Glutamatergic neuron (in vitro differentiated cells): ENCODE data around the gene PABPC3. TPM values are rescaled to one million over a fixed set of nuclear protein-coding genes. Genes with fewer than 3 reads are reported as not detected.

Experiments used
- DNase-seq: peaks from one replicate; pipeline ENCODE4 v3.0.0; 2022
- H3K27ac Mint-ChIP-seq: one replicate; pipeline ENCODE4 v1.8.0; 2020; ENCODE audit warnings: mild to moderate bottlenecking, mixed read lengths, inconsistent platforms; ENCODE audit not compliant: unreplicated experiment
- H3K27me3 Mint-ChIP-seq: one replicate; pipeline ENCODE4 v1.8.0; 2020; ENCODE audit warnings: mild to moderate bottlenecking, moderate library complexity, mixed read lengths, inconsistent platforms; ENCODE audit not compliant: unreplicated experiment
- H3K36me3 Mint-ChIP-seq: one replicate; pipeline ENCODE4 v1.8.0; 2020; ENCODE audit warnings: mild to moderate bottlenecking, mixed read lengths, inconsistent platforms; ENCODE audit not compliant: unreplicated experiment
- H3K4me1 Mint-ChIP-seq: one replicate; pipeline ENCODE4 v1.8.0; 2020; ENCODE audit warnings: mild to moderate bottlenecking, low read depth, mixed read lengths, inconsistent platforms; ENCODE audit not compliant: unreplicated experiment
- H3K4me3 Mint-ChIP-seq: one replicate; pipeline ENCODE4 v1.8.0; 2020; ENCODE audit warnings: mild to moderate bottlenecking, mixed read lengths, inconsistent platforms; ENCODE audit not compliant: unreplicated experiment
- H3K9me3 Mint-ChIP-seq: one replicate; pipeline ENCODE4 v1.8.0; 2020; ENCODE audit warnings: mild to moderate bottlenecking, moderate library complexity, mixed read lengths, inconsistent platforms; ENCODE audit not compliant: unreplicated experiment
- total RNA-seq: library from RNA; stranded (reverse); fragmentation: NEBNext Ultra II Directional; extraction: Animal tissue kit (Norgen Biotek cat#: 25700); gene quantifications from one replicate; pipeline ENCODE4 v1.2.1, GENCODE V29; 2021; ENCODE audit not compliant: unreplicated experiment
- TF ChIP-seq, protein P1 (sequence below): fragments of 200-600 bp; sonication (generic); IDR thresholded peaks from one replicate; pipeline ENCODE4 v1.5.0; 2021; ENCODE audit not compliant: partially characterized antibody, unreplicated experiment

Gene PABPC3
- total RNA-seq, 1 donor from 2014 or later = 0.22 TPM

GRCh38 chr13:25147638-25148401 lies 51.9 kb downstream of the PABPC3 start:
- TF ChIP-seq, protein P1, sequence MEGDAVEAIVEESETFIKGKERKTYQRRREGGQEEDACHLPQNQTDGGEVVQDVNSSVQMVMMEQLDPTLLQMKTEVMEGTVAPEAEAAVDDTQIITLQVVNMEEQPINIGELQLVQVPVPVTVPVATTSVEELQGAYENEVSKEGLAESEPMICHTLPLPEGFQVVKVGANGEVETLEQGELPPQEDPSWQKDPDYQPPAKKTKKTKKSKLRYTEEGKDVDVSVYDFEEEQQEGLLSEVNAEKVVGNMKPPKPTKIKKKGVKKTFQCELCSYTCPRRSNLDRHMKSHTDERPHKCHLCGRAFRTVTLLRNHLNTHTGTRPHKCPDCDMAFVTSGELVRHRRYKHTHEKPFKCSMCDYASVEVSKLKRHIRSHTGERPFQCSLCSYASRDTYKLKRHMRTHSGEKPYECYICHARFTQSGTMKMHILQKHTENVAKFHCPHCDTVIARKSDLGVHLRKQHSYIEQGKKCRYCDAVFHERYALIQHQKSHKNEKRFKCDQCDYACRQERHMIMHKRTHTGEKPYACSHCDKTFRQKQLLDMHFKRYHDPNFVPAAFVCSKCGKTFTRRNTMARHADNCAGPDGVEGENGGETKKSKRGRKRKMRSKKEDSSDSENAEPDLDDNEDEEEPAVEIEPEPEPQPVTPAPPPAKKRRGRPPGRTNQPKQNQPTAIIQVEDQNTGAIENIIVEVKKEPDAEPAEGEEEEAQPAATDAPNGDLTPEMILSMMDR = no peak
- Mint-ChIP-seq H3K27me3 (no peaks in the 10 kb centered on the region), H3K36me3 (peaks cover 5% of the 10 kb centered on the region), H3K4me3 (no peak overlapping the region), H3K9me3 (no peaks in the 10 kb centered on the region), H3K27ac (no peak overlapping the region), H3K4me1 (no peaks in the 10 kb centered on the region)
- DNase-seq = no peak

- H3K9me3 Mint-ChIP-seq = no peaks in the 10 kb centered on the region
- H3K27me3 Mint-ChIP-seq = no peaks in the 10 kb centered on the region
- TF ChIP-seq, protein P1 = no peak
- H3K4me1 Mint-ChIP-seq = no peaks in the 10 kb centered on the region
- H3K27ac Mint-ChIP-seq = no peak overlapping the region
- H3K4me3 Mint-ChIP-seq = no peak overlapping the region
- H3K36me3 Mint-ChIP-seq = peaks cover 5% of the 10 kb centered on the region
- no peak for DNase-seq
These were observed 52.5 kb downstream of the PABPC3 start for GRCh38 chr13:25148402-25148771.

Other genes starting within 250 kb of the PABPC3 start
- 1.5 TPM for gene AMER2, start 76.2 kb downstream of the PABPC3 start, total RNA-seq
- 95.3 TPM for gene MTMR6, start 191.4 kb downstream of the PABPC3 start, total RNA-seq
- 94.1 TPM for gene NUP58, start 205.5 kb downstream of the PABPC3 start, total RNA-seq